HG03354 (cell line): ENCODE data around the gene NAV2.

Experiments used
- ATAC-seq: cut with Tn5 transposase; IDR thresholded peaks from one replicate; pipeline ENCODE4 v1.9.1; 2021; ENCODE audit warnings: mild to moderate bottlenecking; ENCODE audit not compliant: unreplicated experiment, poor library complexity, severe bottlenecking

NAV2 gene

GRCh38 chr11:19714022-19714386 lies 1.4 kb downstream of the NAV2 start:
- no peak for ATAC-seq

- no peak for ATAC-seq
These were observed 2.0 kb downstream of the NAV2 start for GRCh38 chr11:19714387-19715363.

- no peak for ATAC-seq
These were observed 2.7 kb downstream of the NAV2 start for GRCh38 chr11:19715373-19715772.

- no peak for ATAC-seq
These were observed 5.4 kb downstream of the NAV2 start for GRCh38 chr11:19718051-19718450.

GRCh38 chr11:19718951-19719350 lies 6.3 kb downstream of the NAV2 start:
- ATAC-seq = no peak

GRCh38 chr11:19719960-19720359 lies 7.3 kb downstream of the NAV2 start:
- no peak for ATAC-seq

GRCh38 chr11:19721176-19721575 lies 8.5 kb downstream of the NAV2 start:
- ATAC-seq = no peak

- ATAC-seq = no peak
These were observed 10.1 kb downstream of the NAV2 start for GRCh38 chr11:19722702-19723101.

GRCh38 chr11:19723572-19724342 lies 11.1 kb downstream of the NAV2 start:
- ATAC-seq = no peak

GRCh38 chr11:19724765-19725164 lies 12.1 kb downstream of the NAV2 start:
- ATAC-seq = no peak

- ATAC-seq = no peak
These were observed 12.9 kb downstream of the NAV2 start for GRCh38 chr11:19725379-19726079.

- no peak for ATAC-seq
These were observed 14.6 kb downstream of the NAV2 start for GRCh38 chr11:19727246-19727645.

GRCh38 chr11:19728436-19728835 lies 15.8 kb downstream of the NAV2 start:
- ATAC-seq = no peak

- no peak for ATAC-seq
These were observed 16.5 kb downstream of the NAV2 start for GRCh38 chr11:19729141-19729540.

- ATAC-seq = no peak
These were observed 17.7 kb downstream of the NAV2 start for GRCh38 chr11:19730373-19730772.

GRCh38 chr11:19734171-19734570 lies 21.5 kb downstream of the NAV2 start:
- ATAC-seq = no peak

- ATAC-seq = no peak
These were observed 22.7 kb downstream of the NAV2 start for GRCh38 chr11:19735157-19735908.

- ATAC-seq = no peak
These were observed 23.4 kb downstream of the NAV2 start for GRCh38 chr11:19735909-19736498.

GRCh38 chr11:19736831-19737230 lies 24.2 kb downstream of the NAV2 start:
- no peak for ATAC-seq
